Activated CD8-positive, alpha-beta memory T cell treated with anti-CD3 and anti-CD28 coated beads, Interleukin-2, amount 10 ng/mL, durations not matched to agents 7 days and 5 days (primary cell): ENCODE measurements around the gene WASHC2A. TPM values are rescaled to one million over a fixed set of nuclear protein-coding genes. Genes with fewer than 3 reads are reported as not detected.
"Not testable (repeated sequence)": the region's sequence is repeated elsewhere in the genome, so short reads cannot be mapped to it uniquely, and the experiment has no call there.

ENCODE experiments used
- ATAC-seq: fragments of 150-1000 bp; cut with Tn5 transposase; one replicate; pipeline ENCODE4 v1.10.0; 2021; ENCODE audit warnings: moderate library complexity
- CTCF ChIA-PET: fragments of 350-600 bp; sonication (Branson Sonifier 250); formaldehyde crosslinking; loops from one replicate; lab custom pipeline; 2021; ENCODE audit warnings: antibody characterized with exemption; lab: Charles Lee
- DNase-seq: peaks from one replicate; pipeline ENCODE4 v3.0.0-alpha.2; 2020
- H3K27ac Mint-ChIP-seq: one replicate; pipeline ENCODE4 v1.8.0; 2021; ENCODE audit warnings: mild to moderate bottlenecking, mixed read lengths
- H3K27me3 Mint-ChIP-seq: one replicate; pipeline ENCODE4 v1.8.0; 2021; ENCODE audit warnings: mixed read lengths
- H3K36me3 Mint-ChIP-seq: one replicate; pipeline ENCODE4 v1.8.0; 2021; ENCODE audit warnings: mild to moderate bottlenecking, mixed read lengths
- H3K4me1 Mint-ChIP-seq: one replicate; pipeline ENCODE4 v1.8.0; 2021; ENCODE audit warnings: mixed read lengths
- H3K4me3 Mint-ChIP-seq: one replicate; pipeline ENCODE4 v1.8.0; 2021; ENCODE audit warnings: mild to moderate bottlenecking, moderate library complexity, mixed read lengths
- H3K9me3 Mint-ChIP-seq: one replicate; pipeline ENCODE4 v1.8.0; 2022; ENCODE audit warnings: low read depth, mixed read lengths
- total RNA-seq, 2 experiments: library from RNA; stranded (reverse); gene quantifications; one replicate each; pipeline ENCODE4 v1.2.3, GENCODE V29; 2021

WASHC2A gene
- total RNA-seq, 2 experiments from 2014 or later = 32.5 to 33.3 TPM

- H3K27ac Mint-ChIP-seq, H3K27me3 Mint-ChIP-seq, H3K4me3 Mint-ChIP-seq, CTCF ChIA-PET, DNase-seq, H3K36me3 Mint-ChIP-seq, ATAC-seq, H3K9me3 Mint-ChIP-seq, H3K4me1 Mint-ChIP-seq: not testable (repeated sequence)
Observed at GRCh38 chr10:50096722-50097121, 29.0 kb downstream of the WASHC2A start.

- H3K4me3 Mint-ChIP-seq, H3K4me1 Mint-ChIP-seq, CTCF ChIA-PET, ATAC-seq, H3K9me3 Mint-ChIP-seq, H3K36me3 Mint-ChIP-seq, DNase-seq, H3K27me3 Mint-ChIP-seq, H3K27ac Mint-ChIP-seq: not testable (repeated sequence)
Observed at GRCh38 chr10:50098645-50099044, 30.9 kb downstream of the WASHC2A start.

GRCh38 chr10:50101139-50101582 is 33.4 kb downstream of the WASHC2A start:
- H3K36me3 Mint-ChIP-seq, H3K9me3 Mint-ChIP-seq, H3K4me1 Mint-ChIP-seq, DNase-seq, CTCF ChIA-PET, H3K27me3 Mint-ChIP-seq, H3K4me3 Mint-ChIP-seq, ATAC-seq, H3K27ac Mint-ChIP-seq: not testable (repeated sequence)

GRCh38 chr10:50101747-50102146 is 34.0 kb downstream of the WASHC2A start:
- not testable (repeated sequence) for H3K4me3 Mint-ChIP-seq, H3K27ac Mint-ChIP-seq, ATAC-seq

GRCh38 chr10:50102267-50102666 is 34.5 kb downstream of the WASHC2A start:
- DNase-seq, H3K4me1 Mint-ChIP-seq, ATAC-seq, H3K4me3 Mint-ChIP-seq, CTCF ChIA-PET, H3K36me3 Mint-ChIP-seq, H3K27me3 Mint-ChIP-seq, H3K27ac Mint-ChIP-seq, H3K9me3 Mint-ChIP-seq: not testable (repeated sequence)

More at GRCh38 chr10:50101747-50102146, 34.0 kb downstream of the WASHC2A start:
- DNase-seq, CTCF ChIA-PET, H3K9me3 Mint-ChIP-seq, H3K27me3 Mint-ChIP-seq, H3K4me1 Mint-ChIP-seq, H3K36me3 Mint-ChIP-seq: not testable (repeated sequence)

- H3K4me3 Mint-ChIP-seq, H3K4me1 Mint-ChIP-seq, DNase-seq, H3K27ac Mint-ChIP-seq, CTCF ChIA-PET, H3K9me3 Mint-ChIP-seq, H3K36me3 Mint-ChIP-seq, H3K27me3 Mint-ChIP-seq, ATAC-seq: not testable (repeated sequence)
Observed at GRCh38 chr10:50108999-50109698, 41.4 kb downstream of the WASHC2A start.

- DNase-seq, CTCF ChIA-PET, H3K4me3 Mint-ChIP-seq, H3K27ac Mint-ChIP-seq, H3K4me1 Mint-ChIP-seq, H3K27me3 Mint-ChIP-seq, ATAC-seq, H3K9me3 Mint-ChIP-seq: not testable (repeated sequence)
- peaks cover 10% of the 10 kb centered on the region for H3K36me3 Mint-ChIP-seq
Observed at GRCh38 chr10:50112419-50113112, 44.8 kb downstream of the WASHC2A start.

- H3K27me3 Mint-ChIP-seq, H3K4me1 Mint-ChIP-seq, DNase-seq, H3K9me3 Mint-ChIP-seq, ATAC-seq, CTCF ChIA-PET, H3K4me3 Mint-ChIP-seq, H3K27ac Mint-ChIP-seq: not testable (repeated sequence)
- H3K36me3 Mint-ChIP-seq = peaks cover 12% of the 10 kb centered on the region
Observed at GRCh38 chr10:50126765-50127164, 59.0 kb downstream of the WASHC2A start.

GRCh38 chr10:50127770-50128292 is 60.1 kb downstream of the WASHC2A start:
- H3K27ac Mint-ChIP-seq, H3K4me1 Mint-ChIP-seq, H3K27me3 Mint-ChIP-seq, ATAC-seq, H3K9me3 Mint-ChIP-seq, CTCF ChIA-PET, DNase-seq, H3K4me3 Mint-ChIP-seq: not testable (repeated sequence)
- peaks cover 12% of the 10 kb centered on the region for H3K36me3 Mint-ChIP-seq

GRCh38 chr10:50131245-50131965 is 63.7 kb downstream of the WASHC2A start:
- ATAC-seq, H3K9me3 Mint-ChIP-seq, CTCF ChIA-PET, H3K4me1 Mint-ChIP-seq, DNase-seq, H3K4me3 Mint-ChIP-seq, H3K27me3 Mint-ChIP-seq, H3K36me3 Mint-ChIP-seq, H3K27ac Mint-ChIP-seq: not testable (repeated sequence)

- not testable (repeated sequence) for H3K9me3 Mint-ChIP-seq, ATAC-seq
Observed at GRCh38 chr10:50132322-50132721, 64.6 kb downstream of the WASHC2A start.

GRCh38 chr10:50132841-50133240 is 65.1 kb downstream of the WASHC2A start:
- H3K36me3 Mint-ChIP-seq, CTCF ChIA-PET, H3K9me3 Mint-ChIP-seq, H3K27ac Mint-ChIP-seq, H3K27me3 Mint-ChIP-seq, H3K4me3 Mint-ChIP-seq, DNase-seq, ATAC-seq, H3K4me1 Mint-ChIP-seq: not testable (repeated sequence)

More at GRCh38 chr10:50132322-50132721, 64.6 kb downstream of the WASHC2A start:
- H3K27ac Mint-ChIP-seq, DNase-seq, CTCF ChIA-PET, H3K27me3 Mint-ChIP-seq, H3K4me1 Mint-ChIP-seq, H3K4me3 Mint-ChIP-seq, H3K36me3 Mint-ChIP-seq: not testable (repeated sequence)

- H3K36me3 Mint-ChIP-seq, H3K9me3 Mint-ChIP-seq, CTCF ChIA-PET, ATAC-seq, H3K27me3 Mint-ChIP-seq, H3K4me3 Mint-ChIP-seq, H3K27ac Mint-ChIP-seq, H3K4me1 Mint-ChIP-seq: not testable (repeated sequence)
- peak; percentile 48 for DNase-seq
Observed at GRCh38 chr10:50143512-50144174, 75.9 kb downstream of the WASHC2A start.
